ENCODE measurements around the gene VPS16.
"Not testable (repeated sequence)": the region's sequence is repeated elsewhere in the genome, so short reads cannot be mapped to it uniquely, and the experiment has no call there.

Gene VPS16

GRCh38 chr20:2872459-2873009 lies 32.0 kb downstream of the VPS16 start:
- peak; percentile 18 to 60 for DNase-seq

- peak; percentile 91 to 97 for DNase-seq
Measured at GRCh38 chr20:2873010-2873746, 32.6 kb downstream of the VPS16 start, which contains the start of gene PTPRA. Gene PTPRA (plus strand): TSS chr20:2873481. CDS start chr20:2964278, 90,797 bp downstream.

- no peak for DNase-seq
Measured at GRCh38 chr20:2873747-2874041, 33.1 kb downstream of the VPS16 start.

GRCh38 chr20:2874456-2874855 lies 33.9 kb downstream of the VPS16 start:
- DNase-seq = peak in 1 of 2 experiments; percentile 12

- no peak for DNase-seq
Measured at GRCh38 chr20:2875690-2876203, 35.2 kb downstream of the VPS16 start.

GRCh38 chr20:2878515-2878914 lies 38.0 kb downstream of the VPS16 start:
- DNase-seq = no peak

- no peak for DNase-seq
Measured at GRCh38 chr20:2879146-2879545, 38.6 kb downstream of the VPS16 start.

GRCh38 chr20:2880650-2881049 lies 40.1 kb downstream of the VPS16 start:
- no peak for DNase-seq

GRCh38 chr20:2883726-2884637 lies 43.4 kb downstream of the VPS16 start:
- DNase-seq = no peak

GRCh38 chr20:2887715-2888114 lies 47.2 kb downstream of the VPS16 start:
- no peak for DNase-seq

GRCh38 chr20:2888224-2888955 lies 47.8 kb downstream of the VPS16 start:
- no peak for DNase-seq

GRCh38 chr20:2889209-2889608 lies 48.7 kb downstream of the VPS16 start:
- no peak for DNase-seq

- DNase-seq = no peak
Measured at GRCh38 chr20:2889797-2890196, 49.3 kb downstream of the VPS16 start.

- DNase-seq = no peak
Measured at GRCh38 chr20:2890742-2891141, 50.2 kb downstream of the VPS16 start.

GRCh38 chr20:2891343-2891742 lies 50.8 kb downstream of the VPS16 start:
- DNase-seq = no peak

GRCh38 chr20:2892376-2892775 lies 51.8 kb downstream of the VPS16 start:
- no peak for DNase-seq

GRCh38 chr20:2894221-2894620 lies 53.7 kb downstream of the VPS16 start:
- no peak for DNase-seq

- not testable (repeated sequence) for DNase-seq
Measured at GRCh38 chr20:2895154-2895553, 54.6 kb downstream of the VPS16 start.

- DNase-seq = no peak
Measured at GRCh38 chr20:2899243-2899642, 58.7 kb downstream of the VPS16 start.

GRCh38 chr20:2900845-2901592 lies 60.5 kb downstream of the VPS16 start:
- DNase-seq = no peak

GRCh38 chr20:2902291-2902690 lies 61.7 kb downstream of the VPS16 start:
- DNase-seq = no peak

GRCh38 chr20:2902818-2903217 lies 62.3 kb downstream of the VPS16 start:
- no peak for DNase-seq
